Astrocyte of the cerebellum (primary cell): ENCODE measurements around the gene FBLN2.

Experiments used
- DNase-seq: peaks from one replicate; pipeline ENCODE4 v3.0.0-alpha.2; 2011; ENCODE audit warnings: low read depth
- H3K4me3 ChIP-seq: 2 replicates; pipeline ENCODE4 v1.5.1; 2011; ENCODE audit warnings: mild to moderate bottlenecking, low read depth, low read length, moderate library complexity
- in situ Hi-C: cut with HindIII; loops from 2 replicates; pipeline ENCODE4 v1.10.0; 2017; ENCODE audit warnings: low sequenced_read_pairs
- TF ChIP-seq, protein P1 (sequence below): IDR thresholded peaks from 2 replicates; pipeline ENCODE4 v1.5.1; 2012; ENCODE audit warnings: low read length, low read depth, moderate library complexity, mild to moderate bottlenecking; ENCODE audit errors: missing control alignments

FBLN2 gene

DNA sequence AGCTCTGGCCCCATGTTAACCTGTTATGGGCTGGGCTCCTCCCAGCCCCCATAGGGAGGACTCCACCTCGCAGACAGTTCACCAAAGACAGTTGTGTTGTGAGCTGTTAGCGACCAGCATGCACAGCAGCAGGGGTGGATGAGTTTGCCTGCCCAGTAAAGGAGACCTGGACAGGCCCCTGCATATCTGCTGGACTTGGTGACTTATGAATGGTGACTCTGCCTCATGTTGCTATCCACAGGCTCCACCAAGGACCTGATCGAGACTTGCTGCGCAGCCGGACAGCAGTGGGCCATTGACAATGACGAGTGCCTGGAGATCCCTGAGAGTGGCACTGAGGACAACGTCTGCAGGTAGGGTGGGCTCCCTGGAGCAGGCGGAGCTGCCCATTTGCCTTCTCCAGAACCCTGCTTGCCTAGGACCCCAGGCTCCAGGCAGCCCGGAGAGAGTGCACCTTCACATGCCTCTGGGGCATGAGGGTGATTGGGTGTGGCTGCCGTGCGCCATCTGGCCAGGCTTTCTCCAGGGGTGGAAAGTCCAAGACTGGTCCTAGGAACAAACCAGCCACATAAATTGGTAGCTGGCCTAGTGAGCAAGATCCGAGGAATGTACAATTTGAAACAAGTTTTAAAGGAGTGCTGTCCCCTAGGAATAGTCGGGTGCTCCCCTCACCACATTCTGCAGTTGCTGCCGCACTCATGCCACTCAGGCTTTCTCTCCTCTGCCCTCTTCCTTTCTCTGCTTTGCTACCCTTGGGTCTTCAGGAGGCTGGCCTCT is 59.1 kb downstream of the FBLN2 start:
- no peak for DNase-seq
- in situ Hi-C loops = no loop called here
- TF ChIP-seq, protein P1, sequence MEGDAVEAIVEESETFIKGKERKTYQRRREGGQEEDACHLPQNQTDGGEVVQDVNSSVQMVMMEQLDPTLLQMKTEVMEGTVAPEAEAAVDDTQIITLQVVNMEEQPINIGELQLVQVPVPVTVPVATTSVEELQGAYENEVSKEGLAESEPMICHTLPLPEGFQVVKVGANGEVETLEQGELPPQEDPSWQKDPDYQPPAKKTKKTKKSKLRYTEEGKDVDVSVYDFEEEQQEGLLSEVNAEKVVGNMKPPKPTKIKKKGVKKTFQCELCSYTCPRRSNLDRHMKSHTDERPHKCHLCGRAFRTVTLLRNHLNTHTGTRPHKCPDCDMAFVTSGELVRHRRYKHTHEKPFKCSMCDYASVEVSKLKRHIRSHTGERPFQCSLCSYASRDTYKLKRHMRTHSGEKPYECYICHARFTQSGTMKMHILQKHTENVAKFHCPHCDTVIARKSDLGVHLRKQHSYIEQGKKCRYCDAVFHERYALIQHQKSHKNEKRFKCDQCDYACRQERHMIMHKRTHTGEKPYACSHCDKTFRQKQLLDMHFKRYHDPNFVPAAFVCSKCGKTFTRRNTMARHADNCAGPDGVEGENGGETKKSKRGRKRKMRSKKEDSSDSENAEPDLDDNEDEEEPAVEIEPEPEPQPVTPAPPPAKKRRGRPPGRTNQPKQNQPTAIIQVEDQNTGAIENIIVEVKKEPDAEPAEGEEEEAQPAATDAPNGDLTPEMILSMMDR = no peak

DNA sequence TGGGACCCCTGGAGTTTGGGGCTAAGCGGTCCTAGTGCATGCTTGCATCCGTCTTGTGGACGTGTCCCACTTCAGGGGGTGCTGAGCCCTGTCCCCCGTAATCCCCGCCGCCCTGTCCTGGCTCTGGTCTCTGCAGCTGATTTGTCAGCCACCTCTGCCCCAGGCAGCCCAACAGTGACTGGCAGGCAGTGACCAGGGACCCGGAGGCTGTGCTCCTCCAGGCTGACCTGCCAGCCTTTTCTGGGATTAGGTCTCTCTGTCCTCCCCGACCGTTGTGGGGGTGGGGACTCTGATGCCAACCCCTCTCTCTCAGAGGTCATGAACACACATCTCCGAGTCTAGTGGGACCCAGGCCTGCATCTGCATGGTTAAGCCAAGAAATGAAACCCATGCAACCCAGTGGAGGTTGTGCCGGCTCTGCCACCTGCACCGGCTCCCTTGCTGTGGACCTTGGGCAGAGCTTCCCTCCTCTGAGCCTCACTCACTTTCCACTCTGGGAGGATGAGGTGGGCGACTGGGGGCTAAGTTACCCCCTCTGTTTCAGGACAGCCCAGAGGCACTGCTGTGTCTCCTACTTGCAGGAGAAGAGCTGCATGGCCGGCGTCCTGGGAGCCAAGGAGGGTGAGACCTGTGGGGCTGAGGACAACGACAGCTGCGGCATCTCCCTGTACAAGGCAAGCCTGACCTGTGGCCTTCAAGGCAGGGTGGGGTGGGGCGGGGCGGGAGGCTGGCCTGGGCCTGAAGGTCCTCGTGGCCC is 60.2 kb downstream of the FBLN2 start:
- TF ChIP-seq, protein P1 = no peak
- in situ Hi-C loops = no loop called here
- DNase-seq = no peak

More for the DNA sequence above, 59.1 kb downstream of the FBLN2 start:
- no peak overlapping the region for H3K4me3 ChIP-seq

DNA sequence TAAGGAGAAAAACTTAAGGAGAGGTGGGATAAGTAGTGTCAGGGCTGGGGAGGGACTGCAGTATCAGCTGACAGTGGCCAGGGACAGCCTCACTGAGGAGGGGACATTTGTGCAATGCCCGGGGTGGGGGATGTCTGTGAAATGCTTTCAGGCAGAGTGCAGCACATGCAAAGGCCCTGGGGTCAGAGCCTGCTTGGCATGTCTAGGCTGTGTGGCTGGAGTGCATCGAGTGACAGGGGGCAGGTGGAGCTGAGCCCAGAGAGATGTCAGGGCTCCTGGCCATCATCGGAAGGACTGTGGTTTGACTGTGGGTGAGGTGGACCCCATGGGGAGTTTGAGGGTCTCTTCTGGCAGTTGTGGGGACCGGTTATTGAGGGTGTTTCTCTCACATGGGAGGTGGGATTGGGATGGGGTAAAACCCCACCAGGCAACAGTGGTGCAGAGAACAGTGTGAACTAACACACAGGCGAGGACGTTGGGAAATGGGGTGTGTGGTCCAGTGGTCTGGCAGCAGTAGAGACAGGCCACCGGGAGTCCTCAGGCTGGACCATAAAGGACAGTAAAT is 61.2 kb downstream of the FBLN2 start:
- DNase-seq = no peak
- in situ Hi-C loops = no loop called here
- H3K4me3 ChIP-seq = no peak overlapping the region
- TF ChIP-seq, protein P1 = no peak

More for the DNA sequence above, 60.2 kb downstream of the FBLN2 start:
- no peak overlapping the region for H3K4me3 ChIP-seq

DNA sequence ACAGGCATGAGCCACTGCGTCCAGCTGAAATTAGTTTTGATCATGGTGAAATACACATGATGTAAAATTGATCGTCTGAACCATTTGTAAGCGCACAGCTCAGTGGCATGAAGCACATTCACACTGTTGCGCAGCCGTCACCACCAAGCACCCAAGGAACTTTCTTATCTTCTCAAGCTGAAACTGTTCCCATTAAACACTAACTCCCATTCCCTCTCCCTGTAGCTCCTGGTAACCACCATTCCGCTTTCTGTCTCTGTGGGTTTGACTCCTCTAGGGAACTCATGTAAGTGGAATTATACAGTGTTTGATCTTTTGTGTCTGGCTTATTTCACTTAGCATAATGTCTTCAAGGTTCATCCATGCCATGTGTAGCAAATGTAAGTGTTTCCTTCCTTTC is 62.3 kb downstream of the FBLN2 start:
- in situ Hi-C loops = no loop called here
- no peak for DNase-seq
- TF ChIP-seq, protein P1 = no peak
- H3K4me3 ChIP-seq = no peak overlapping the region

DNA sequence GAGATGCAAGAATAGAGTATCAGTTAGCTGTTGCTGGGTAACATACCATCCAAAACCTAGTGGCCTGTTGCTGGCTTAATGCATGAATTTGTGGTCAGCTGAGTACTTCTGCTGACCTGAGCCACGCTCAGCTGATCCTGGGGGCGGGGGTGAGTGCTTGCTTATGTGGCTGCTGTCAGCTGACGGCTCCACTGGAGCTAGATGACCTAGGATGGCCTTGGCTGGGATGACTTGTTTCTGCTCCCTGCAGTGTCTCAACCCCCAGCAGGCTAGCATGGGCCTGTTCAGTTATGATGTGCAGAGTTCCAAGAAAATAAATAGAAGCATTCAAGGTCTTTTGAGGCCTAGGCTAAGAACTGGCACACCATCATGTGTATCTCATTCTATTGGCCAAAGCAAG is 63.9 kb downstream of the FBLN2 start:
- no peak overlapping the region for H3K4me3 ChIP-seq
- in situ Hi-C loops = no loop called here
- DNase-seq = no peak
- TF ChIP-seq, protein P1 = no peak

DNA sequence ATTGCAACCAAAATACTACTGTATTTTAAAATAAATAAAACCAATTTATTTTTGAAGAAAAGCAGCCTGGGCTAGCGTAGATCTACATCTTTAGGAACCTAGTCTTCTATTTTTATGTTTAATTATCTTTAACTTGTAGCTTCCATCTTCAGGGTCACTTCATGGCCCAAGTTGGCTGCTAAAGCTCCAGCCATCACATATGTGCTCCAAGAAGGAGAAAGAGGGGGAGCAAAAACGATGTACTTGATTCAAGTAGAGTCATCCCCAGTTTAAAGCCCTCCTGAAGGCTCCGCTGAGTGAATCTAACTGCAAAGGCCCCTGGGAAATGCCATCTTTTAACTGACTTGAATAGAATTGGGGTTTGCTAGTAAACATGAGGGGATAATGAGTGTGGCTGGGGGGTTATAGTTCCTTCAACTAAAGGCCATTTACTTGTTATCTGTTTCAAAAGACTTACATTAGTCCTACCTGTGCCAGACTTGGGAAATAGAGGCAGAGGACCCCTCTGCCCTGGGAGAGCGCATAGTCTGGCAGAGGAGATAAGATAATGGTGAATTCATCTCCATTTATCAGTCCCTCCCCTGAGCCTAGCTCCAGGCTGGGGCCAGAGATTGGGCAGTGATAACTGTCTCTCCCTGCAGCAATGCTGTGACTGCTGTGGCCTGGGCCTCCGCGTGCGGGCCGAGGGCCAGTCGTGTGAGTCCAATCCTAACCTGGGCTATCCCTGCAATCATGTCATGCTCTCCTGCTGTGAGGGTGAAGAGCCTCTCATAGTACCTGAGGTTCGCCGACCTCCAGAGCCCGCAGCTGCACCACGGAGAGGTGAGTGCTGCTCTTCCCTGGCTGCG is 64.6 kb downstream of the FBLN2 start:
- TF ChIP-seq, protein P1 = no peak
- no peak for DNase-seq
- in situ Hi-C loops = no loop called here

More for the DNA sequence above, 64.6 kb downstream of the FBLN2 start:
- no peak overlapping the region for H3K4me3 ChIP-seq
